GM18517 (cell line): ENCODE results near the gene FCHO2.
"Not testable (repeated sequence)": the region's sequence is repeated elsewhere in the genome, so short reads cannot be mapped to it uniquely, and the experiment has no call there.

ENCODE experiments used
- ATAC-seq: cut with Tn5 transposase; IDR thresholded peaks from one replicate; pipeline ENCODE4 v1.9.1; 2021; ENCODE audit warnings: mild to moderate bottlenecking, moderate library complexity; ENCODE audit not compliant: unreplicated experiment

The FCHO2 gene

GRCh38 chr5:72956324-72957140, 691 bp downstream of the FCHO2 start:
- ATAC-seq, result peak; percentile 32

DNA sequence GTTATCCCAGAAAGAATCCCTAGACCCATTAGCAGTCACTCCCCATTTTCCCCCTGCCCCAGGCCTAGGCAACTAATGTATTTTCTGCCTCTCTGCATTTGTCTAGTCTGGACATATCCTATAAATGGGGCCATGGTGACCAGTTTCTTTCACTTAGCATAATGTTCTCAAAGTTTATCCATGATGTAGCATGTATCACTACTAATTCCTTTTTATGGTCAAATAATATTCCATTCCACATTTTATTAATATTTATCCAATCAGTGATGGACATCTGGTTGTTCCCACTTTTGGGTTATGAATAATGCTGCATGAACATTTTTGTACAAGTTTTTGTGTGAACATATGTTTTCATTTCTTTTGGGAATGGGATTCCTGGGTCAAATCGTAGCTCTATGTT, 1.5 kb downstream of the FCHO2 start:
- ATAC-seq, result no peak

DNA sequence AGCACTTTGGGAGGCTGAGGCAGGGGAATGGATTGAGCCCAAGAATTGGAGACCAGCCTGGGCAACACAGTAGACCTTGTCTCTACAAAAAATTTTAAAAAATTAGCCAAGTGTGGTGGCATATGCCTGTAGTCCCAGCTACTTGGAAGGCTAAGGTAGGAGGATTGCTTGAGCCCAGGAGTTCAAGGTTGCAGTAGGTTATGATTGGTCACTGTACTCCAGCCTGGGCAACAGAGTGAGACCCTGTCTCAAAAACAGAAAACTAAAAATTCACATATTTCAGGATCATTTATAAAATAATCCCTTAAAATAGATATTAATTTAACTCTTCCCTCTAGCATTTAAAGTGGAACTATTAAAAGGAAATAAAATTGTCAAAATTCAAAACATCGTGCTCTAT, 3.4 kb downstream of the FCHO2 start:
- ATAC-seq, result no peak

DNA sequence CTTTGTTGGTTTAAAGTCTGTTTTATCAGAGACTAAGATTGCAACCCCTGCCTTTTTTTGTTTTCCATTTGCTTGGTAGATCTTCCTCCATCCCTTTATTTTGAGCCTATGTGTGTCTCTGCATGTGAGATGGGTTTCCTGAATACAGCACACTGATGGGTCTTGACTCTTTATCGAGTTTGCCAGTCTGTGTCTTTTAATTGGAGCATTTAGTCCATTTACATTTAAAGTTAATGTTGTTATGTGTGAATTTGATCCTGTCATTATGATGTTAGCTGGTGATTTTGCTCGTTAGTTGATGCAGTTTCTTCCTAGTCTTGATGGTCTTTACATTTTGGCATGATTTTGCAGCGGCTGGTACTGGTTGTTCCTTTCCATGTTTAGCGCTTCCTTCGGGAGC, 18.6 kb downstream of the FCHO2 start:
- not testable (repeated sequence) for ATAC-seq

DNA sequence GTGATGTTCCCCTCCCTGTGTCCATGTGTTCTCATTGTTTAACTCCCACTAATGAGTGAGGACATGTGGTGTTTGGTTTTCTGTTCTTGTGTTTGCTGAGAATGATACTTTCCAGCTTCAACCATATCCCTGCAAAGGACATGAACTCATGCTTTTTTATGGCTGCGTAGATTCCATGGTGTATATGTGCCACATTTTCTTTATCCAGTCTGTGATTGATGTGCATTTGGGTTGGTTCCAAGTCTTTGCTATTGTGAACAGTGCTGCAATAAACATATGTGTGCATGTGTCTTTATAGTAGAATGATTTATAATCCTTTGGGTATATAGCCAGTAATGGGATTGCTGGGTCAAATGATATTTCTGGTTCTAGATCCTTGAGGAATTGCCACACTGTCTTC, 21.0 kb downstream of the FCHO2 start:
- not testable (repeated sequence) for ATAC-seq

GRCh38 chr5:72985719-72986118, 29.9 kb downstream of the FCHO2 start:
- no peak for ATAC-seq

DNA sequence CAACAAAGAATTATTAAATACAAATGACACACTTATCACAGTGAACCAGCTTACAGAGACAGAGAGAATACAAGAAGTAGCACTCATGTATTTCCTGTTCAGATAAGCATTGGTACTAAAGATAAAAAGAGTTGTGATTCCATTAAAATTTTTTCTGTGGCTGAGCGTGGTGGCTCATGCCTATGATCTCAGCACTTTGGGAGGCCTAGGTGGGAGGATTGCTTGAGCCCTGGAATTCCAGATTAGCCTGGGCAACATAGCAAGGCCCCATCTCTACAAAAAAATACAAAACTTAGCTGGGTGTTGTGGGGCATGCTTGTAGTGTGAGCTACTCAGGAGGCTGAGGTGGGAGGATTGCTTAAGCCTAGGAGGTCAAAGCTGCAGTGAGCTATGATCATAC, 32.9 kb downstream of the FCHO2 start:
- no peak for ATAC-seq

DNA sequence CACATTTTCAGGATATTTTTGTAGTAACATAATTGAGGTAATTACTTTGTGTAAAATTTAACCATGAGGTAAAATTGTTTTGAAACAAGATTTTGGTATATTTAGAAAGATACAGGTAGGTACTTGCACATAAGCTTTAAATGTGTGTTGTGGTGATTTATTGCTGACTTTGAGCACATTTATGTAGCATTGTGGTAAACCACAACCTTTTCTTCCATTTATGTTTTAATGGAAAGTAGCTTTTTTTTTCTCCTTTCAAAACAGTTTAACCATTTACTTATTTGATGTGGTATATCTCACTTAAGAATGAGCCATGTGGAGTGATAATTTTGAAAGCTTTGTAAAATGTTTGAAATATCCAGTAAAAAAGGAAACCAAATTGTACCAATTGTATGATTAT, 35.6 kb downstream of the FCHO2 start:
- no peak for ATAC-seq

GRCh38 chr5:72994578-72994977, 38.7 kb downstream of the FCHO2 start:
- no peak for ATAC-seq

DNA sequence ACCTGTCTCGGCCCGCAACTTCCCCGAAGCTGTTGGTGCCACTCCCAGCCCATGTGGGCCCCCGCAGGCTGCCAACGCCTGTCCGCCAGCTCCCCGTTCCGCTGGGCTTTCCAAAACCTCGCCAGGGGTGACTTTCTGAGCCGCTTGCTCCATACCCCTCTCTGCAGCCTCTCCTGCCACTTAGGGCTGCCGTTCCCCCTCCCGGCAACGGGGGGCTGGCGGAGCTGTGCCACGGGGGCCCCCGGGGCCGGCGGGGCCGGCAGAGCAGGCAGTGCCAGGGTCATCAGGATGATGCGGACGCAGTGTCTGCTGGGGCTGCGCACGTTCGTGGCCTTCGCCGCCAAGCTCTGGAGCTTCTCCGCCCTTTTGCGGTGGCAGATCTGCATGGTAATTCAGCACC, 40.8 kb downstream of the FCHO2 start:
- no peak for ATAC-seq

GRCh38 chr5:72999916-73000315, 44.1 kb downstream of the FCHO2 start:
- ATAC-seq, result no peak

GRCh38 chr5:73005886-73006285, 50.0 kb downstream of the FCHO2 start:
- no peak for ATAC-seq

DNA sequence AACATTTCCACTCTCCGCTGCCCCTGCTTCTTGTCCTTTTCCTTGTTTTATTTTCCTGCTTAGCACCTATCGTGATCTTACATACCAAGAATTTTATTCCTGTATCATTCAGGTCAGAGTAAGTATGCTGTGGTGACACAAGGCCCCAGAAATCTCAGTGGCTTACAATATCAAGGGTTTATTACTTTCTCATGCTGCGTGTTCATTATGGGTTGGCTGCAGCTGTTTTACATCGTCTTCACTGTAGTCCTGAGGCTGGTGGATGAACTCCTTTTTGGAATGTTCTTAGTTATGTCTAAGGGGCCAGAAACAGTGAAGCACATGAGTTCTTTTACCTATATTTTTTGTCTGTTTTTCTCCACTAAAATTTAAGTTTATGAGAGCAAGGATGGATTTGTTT, 51.2 kb downstream of the FCHO2 start:
- no peak for ATAC-seq

GRCh38 chr5:73008831-73009230, 53.0 kb downstream of the FCHO2 start:
- ATAC-seq, result no peak

DNA sequence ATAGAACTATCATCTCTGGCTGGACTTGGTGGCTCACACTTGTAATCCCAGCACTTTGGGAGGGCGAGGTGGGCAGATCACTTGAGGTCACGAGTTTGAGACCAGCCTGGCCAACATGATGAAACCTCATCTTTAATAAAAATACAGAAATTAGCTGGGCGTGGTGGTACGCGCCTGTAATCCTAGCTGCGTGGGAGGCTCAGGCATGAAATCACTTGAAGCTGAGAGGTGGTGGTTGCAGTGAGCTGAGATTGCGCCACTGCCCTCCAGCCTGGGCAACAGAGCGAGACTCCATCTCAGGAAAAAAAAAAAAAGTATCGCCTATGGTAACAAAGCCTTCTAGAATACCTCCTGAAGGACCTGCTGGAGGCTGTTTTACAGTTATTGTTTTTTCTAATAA, 55.8 kb downstream of the FCHO2 start:
- not testable (repeated sequence) for ATAC-seq

DNA sequence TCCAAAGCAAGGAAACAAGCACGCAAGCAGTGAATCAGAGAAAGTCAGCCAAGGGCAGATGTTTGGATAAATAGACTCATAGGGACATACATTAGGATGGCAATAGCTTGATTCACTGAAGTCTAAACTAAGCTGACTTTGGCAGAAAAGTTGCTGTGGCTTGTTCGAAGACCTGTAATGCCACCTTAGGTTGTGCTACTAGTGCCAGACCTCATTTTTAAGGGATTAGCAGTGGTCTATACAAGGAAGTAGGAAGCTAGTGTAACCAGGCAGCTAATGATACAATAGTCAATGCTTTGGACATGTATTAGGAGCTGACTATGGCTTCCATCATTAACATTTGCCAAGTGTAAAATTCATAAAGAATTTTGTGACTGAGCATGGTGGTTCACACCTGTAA, 63.1 kb downstream of the FCHO2 start:
- ATAC-seq, result no peak

GRCh38 chr5:73019766-73020165, 63.9 kb downstream of the FCHO2 start:
- ATAC-seq, result no peak

GRCh38 chr5:73022471-73023169, 66.8 kb downstream of the FCHO2 start:
- ATAC-seq, result no peak

- not testable (repeated sequence) for ATAC-seq
Observed at GRCh38 chr5:73024946-73025544, 69.2 kb downstream of the FCHO2 start.

DNA sequence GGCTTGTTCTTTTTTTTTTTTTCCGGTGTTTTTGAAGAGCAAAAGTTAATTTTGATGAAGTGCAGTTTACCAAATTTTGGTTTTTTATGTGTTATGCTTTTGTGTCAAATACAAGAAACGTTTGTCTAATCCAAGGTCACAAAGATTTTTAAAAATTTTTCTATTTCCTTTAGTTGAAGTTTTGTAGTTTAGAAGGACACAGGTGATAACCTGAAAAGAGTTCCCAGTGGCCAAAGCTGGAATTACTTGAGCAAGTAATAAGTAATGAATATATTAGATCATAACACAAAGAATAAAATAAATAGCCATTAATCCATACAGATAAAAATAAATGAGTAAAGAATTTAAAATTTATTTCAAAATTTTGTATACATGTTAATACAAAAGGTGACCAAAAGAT, 71.5 kb downstream of the FCHO2 start:
- ATAC-seq, result no peak

GRCh38 chr5:73027816-73028215, 72.0 kb downstream of the FCHO2 start:
- ATAC-seq, result no peak

DNA sequence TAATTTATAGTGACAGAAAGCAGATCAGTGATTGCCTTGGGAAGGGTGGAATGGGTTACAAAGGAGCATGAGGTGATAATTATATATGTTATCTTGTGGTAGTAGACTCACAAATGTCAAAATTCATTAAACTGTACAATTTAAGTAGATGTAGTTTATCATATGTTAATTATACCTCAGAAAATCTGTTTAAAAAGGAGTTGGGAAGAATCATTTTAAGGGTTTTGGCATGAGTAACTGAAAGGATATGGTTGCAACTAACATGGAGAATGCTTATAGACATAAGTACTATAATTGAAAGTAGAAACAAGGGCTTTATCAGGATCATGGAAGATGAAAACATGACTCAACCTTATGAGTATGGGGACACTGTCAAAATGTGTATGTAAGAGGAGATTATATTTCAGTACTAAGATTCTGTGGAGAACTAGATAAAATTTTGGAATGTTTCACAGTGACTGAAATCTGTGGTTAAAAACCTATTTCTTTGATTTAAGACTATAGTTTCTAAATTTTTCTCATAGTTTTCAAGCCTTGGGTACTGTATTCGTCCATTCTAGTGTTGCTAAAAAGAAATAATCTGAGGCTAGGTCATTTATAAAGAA, 73.3 kb downstream of the FCHO2 start:
- ATAC-seq, result no peak
